ENCODE data around the gene GMPR.

GMPR gene

DNA sequence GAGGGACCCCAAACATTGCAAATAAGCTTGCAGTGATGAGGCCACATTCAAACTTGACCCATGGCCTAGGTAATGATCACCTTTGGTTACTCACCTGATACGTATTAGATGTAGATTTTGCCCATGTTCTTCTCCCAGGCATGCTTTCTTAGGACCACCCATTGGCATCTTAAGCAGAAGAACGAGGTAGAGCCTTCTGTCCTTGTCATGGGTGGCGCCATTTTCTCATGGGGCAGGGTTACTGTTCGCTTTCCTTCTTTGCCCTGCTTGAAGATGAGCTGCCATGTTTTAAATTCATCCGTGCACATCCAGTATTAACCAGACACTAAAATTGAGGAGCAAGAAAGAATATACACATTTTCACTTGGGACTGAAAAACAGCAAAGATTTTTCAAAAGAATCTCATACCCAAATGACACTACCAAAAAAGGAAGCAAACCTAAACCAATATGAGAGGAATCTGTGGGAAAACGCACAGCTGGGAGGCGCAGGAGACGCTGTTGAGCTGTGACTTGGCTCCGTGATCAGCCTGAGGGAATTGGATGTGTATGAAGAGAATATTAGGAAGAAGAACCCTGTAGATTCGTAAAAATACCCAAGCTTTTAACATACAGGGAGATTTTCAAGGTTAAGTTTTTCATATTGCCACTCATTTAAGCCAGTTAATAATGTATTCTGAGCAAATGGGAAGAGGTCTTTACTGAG lies 36.6 kb downstream of the GMPR start:
- DNase-seq = no peak

DNA sequence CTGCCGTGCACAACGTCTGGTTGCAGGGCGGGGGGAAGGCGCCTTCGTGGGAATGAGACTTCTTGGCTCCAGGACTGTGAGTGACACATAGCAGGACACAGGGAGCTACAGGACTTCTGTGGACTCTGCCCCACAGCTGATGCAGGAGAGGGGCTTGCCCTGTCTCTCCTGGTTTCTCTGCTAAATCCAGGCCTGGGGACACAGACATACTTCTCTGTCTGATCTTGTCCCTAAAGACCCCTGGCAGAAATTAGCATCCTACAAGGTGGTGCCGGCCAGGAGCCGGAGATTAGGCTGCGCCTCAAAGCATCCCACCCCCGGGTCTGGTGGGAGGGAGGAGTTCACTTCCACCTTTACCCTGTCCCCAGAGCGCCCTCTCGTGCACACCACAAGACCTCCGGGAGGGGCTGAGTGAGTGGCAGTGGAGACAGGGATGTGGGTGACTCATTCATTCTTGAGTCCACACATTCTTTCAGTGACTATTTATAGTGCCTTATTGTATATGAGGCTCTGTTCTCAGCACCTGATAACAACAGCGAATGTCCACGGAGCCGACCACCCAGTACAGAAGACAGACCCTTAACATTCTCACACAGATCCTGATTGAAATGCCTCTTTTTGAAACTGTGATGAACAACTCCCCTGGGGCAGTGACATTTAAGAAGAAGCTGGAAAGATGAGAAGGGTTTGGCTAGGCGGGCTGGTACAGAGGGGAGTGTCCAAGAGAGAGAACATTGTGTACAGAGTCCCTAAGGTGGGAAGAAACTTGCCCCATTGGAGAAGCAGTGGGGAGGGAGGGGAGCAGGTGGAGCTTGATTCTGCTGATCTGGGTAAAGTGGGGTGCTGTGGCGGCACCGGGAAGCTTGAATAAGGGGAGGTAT lies 39.0 kb downstream of the GMPR start:
- DNase-seq = no peak

DNA sequence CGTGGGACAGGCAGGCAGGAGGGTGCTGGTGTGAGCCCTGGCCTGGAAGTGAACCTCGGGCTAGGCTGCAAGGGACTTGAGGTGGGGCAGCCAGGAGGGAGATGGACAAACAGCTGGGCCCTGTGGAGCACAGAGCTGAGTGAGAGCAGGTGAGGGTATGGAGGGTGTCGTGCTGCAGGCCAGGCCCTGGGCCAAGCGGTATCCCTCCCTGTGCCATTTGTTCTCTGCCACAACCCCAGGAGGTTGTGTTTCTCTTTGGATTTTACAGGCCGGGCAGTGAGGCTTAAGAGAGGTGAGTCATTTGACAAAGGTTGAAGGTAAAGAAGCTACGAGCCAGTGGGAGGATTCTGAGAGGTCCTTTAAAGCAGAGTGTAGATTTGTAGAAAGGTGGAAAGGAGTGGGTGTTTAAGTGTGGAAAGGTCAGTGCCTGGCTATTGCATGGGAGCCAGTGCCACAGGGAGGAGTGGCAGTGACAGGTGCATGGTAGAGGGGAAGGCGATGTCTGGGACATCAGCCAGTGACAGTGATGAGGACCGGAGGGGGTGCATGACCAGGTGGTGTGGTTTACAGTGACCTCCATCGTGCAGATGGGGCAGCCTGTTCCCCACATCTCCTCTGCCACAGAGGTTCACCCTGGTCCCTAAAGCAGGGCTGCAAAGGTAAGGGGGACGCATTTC lies 39.8 kb downstream of the GMPR start:
- no peak for DNase-seq

DNA sequence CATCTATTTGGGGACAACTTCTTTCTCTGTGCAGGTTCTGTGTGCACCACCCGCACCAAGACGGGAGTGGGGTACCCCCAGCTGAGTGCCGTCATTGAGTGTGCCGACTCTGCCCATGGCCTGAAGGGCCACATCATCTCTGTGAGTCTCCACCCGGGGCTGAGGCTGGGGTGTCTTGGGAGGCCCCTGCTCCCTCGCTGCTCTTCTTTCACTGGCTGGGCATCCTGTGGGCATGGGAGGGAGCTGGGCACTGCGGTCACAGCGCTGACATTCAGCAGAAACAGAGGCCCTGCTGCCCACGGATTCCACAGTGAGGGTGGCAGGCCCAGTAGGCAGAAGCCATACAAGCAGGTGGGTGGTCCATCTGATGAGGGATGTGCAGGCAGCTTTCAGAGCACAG lies 40.4 kb downstream of the GMPR start:
- no peak for DNase-seq

DNA sequence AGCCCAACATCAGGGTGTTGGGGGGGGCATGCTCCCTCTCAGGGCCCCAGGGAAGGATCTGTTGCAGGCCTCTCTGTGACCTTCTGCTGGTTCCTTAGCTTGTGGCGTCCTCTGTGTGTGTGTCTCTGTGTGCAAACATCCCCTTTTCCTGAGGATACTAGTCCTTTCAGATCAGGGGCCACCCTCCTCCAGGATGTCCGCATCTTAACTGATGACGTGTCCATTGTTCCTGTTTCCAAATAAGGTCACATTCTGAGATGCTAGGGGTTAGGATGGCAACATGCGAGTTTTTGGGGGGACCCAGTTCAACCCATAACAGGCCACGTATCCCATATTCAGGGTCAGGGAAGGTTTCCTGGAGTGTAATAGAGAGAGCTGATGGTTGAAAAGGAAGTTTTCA lies 40.9 kb downstream of the GMPR start:
- no peak for DNase-seq

DNA sequence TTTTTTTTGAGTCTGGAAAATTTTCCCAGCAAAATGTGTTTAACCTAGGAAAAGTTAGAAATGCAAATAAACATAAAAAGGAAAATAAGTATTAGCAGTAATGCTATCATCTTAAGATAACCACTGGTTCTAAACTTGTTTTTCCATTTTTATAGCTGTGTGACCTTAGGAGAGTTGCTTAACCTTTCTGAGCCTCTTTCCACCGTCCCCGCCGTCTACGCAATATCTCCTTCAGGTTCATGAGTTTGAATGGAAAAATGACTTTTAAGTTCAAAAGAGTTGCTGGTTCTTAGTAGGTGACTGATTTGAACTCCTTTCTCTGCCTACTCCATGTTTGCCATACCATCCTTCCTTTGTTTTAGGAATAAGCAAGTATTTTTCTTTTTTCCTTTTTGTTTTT lies 44.0 kb downstream of the GMPR start:
- DNase-seq = no peak

DNA sequence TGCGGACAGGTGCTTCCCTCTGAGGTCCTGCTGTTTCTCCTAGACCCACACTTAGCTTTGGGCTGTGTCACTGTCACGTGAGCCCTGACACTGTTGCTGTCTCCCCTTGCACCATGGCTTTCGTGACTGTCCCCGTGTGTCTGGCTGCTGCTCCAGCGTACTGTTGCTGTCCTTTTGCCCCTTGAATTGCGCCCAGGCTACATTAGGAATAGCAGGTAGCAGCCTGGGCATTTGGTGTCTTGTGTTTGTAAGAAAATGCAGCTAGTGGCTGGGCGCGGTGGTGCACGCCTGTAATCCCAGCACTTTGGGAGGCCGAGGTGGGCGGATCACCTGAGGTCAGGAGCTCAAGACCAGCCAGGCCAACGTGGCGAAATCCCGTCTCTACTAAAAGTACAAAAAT lies 46.1 kb downstream of the GMPR start:
- DNase-seq = no peak

DNA sequence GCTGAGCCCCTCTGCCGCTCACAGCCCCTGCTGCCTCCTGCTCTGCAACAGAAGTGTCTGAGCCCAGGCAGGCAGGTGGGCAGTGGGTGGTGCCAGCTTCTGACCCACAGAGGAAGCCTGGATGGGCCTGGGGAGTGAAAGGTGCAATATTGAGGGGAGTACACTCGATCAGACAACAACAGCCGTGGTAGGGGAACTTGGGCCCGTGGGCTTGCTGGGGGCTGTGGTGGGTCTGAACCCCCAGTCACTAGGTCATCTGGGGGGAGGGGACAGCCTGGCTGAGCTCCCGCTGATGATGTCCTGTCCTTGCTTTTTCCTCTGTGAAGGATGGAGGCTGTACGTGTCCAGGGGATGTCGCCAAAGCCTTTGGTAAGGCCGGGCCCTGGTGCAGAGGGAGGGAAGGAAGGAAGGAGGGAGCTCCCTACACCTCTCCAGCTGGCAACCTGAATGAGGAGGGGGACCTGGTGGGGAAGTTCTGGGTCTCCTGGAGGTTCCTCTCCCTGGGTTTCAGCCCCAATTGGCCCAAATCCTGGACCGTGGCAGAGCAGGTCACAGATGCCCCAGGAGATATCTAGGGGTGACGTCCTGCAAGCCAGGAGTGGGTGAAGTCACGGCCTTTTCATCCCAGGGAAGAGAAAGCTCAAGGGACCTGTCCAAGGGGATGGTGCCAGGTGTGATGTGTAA lies 47.2 kb downstream of the GMPR start:
- no peak for DNase-seq

DNA sequence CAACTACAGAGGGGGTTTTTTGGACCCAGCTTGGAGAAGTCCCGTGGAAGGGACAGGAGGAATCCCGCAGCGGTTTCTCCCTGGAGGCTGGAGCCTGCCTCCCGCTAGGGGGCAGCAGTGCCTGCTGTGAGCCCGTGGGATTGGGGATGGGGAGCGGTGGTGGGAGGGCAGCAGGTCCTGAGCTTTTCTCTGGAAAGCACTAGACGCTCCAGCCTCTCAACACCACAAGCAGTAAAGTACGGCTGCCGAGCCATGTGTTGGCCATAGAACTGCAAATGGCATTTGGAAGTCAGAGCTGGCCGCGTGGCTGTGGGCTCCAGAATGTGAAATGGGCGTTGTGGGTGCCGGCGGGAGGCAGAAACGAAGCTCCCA lies 47.8 kb downstream of the GMPR start:
- peak in 1 of 2 donors; percentile 10 for DNase-seq

DNA sequence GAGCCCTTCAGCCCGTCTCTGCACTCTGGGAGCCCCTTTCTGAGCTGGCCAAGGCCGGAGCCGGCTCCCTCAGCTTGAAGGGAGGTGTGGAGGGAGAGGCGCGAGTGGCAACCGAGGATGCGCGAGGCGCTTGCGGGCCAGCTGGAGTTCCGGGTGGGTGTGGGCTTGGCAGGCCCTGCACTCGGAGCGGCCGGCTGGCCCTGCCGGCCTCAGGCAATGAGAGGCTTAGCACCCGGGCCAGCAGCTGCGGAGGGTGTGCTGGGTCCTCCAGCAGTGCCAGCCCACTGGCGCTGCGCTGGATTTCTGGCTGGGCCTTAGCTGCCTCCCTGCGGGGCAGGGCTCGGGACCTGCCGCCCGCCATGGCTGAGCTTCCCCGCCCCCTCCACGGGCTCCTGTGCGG lies 49.8 kb downstream of the GMPR start:
- DNase-seq = no peak

DNA sequence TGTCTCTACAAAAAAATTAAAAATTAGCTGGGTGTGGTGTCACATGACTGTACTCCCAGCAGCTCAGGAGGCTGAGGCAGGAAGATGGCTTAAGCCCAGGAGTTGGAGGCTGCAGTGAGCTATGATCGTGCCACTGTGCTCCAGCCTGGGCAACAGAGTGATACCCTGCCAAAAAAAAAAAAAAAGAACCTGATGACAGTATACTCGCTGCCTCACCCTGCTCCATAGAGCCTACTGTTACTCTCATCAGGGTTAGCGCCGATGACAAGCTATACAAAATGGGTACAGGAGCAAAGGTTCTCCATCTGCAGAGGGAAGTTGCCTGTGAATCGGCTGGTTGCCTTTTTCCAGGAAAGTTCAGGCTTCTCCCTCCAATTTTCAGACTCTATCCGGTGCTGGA lies 53.4 kb downstream of the GMPR start:
- no peak for DNase-seq

DNA sequence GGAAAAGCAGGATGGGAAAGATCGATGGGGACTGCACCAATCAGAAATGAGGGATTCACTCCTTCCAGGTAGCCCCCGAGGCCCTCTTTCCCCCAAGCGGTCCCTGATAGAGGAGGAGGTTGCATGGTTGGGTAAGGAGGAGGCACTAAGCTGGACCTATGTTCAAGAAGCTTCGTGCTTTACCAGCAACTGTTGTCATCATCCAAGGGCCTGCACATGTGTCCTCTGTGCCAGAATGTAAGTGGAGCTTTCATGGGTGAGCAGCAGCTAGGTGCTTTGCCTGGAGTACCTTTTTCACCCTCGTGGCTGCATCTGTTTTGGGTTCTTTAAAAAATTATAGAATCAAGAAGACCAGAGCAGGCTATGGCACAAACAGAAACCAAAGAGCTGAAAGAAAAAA lies 54.0 kb downstream of the GMPR start:
- DNase-seq = no peak

DNA sequence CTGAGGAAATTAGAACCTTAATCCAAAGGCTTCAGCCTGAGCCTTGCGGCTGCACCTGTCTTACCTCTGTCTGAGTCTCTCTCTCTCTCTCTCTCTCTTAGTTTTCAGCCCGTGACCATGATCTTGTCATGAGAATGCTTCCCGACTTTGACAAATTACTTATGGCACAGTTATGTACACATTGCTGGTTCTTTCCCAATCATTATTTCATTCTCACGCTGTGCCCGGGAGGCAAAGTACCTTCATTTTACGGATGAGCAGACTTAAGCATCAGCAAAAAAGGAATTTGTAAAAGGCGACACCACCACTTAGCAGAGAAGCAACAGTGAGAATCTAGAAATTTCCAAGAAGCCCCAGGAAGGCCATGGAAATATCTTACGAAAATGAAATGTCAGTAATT lies 54.6 kb downstream of the GMPR start:
- DNase-seq = no peak

DNA sequence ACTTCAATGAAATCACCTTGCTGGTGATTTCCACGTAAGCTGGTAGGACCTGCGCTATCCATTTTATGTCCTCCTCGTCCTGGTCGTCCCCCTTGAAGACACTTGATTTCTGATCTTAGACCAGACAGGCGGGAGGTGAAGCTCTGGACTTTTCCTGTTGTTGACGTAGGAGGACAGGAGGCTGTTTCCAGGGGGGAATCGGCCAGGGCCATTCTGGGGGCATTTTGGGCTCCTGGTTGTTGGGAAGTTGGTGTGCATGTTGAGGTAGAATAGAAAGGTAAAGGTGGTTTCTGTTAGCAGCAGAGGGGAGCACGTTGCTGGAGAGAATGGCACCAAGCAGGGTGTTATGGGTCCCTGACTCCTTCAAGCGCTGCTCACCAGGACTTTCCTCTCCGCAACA lies 56.0 kb downstream of the GMPR start:
- no peak for DNase-seq

DNA sequence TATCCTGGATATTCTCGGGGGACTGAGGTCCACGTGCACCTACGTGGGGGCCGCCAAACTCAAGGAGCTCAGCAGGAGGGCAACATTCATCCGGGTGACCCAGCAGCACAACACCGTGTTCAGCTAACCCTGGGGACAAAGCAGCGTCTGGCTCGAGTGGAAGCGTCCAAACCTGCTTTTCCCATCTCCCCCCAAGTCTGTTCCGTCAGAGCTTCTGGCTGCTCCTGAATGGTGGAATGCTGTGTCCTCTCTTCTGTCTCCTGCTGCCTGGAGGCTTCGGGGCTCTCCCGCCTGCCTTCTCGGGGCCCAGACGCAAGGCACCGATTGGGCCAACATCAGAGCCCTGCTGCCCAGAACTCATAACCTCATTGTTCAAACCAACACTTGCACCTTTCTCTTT lies 56.7 kb downstream of the GMPR start:
- DNase-seq = no peak

DNA sequence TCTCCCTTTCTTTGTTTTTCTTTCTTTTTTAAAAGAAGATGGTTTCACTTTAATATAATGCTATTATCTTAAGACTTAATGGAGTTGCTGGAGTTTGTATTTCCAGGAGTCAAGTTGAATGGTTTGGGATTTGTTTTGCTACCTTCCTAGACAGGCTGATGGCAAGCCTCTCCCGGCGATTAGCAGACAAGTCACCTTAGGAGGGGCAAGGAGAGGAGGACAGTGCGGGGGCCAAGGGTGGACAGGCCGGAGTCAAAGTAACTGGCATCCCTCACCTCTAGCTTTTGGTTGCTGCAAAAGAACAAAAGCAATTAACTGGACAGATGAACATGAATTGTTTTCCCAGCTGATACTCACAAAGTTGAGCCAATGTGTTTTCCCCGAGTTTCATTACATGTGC lies 57.1 kb downstream of the GMPR start:
- DNase-seq = no peak

DNA sequence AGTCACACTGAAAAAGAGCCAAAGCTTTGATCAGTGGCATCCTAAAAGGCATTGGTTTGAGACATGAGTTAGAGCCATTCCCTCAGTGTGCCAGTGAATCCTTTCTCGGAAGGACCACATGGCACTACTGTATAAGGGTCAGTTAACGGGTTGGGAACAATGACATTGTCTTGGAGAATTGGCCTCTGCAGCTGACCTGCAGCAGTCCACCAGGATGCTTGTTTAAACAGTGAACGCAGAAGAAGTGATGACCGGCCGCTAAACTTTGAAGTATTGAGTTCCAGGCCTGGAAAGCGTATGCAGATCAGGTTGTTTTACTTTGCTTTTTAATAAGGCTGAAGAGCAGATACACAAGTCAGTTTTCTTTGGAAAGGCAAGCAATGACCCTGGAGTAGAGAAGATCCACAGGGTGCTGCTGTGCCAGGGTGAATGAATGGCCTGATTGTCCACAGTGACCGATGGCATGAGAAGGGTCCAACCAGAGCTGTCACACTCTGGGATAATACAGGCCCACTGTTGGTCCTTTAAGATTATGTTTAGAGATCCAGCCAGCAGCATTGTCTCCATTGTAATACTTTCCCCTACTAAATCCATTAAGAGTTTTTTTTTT lies 57.8 kb downstream of the GMPR start:
- DNase-seq = no peak

DNA sequence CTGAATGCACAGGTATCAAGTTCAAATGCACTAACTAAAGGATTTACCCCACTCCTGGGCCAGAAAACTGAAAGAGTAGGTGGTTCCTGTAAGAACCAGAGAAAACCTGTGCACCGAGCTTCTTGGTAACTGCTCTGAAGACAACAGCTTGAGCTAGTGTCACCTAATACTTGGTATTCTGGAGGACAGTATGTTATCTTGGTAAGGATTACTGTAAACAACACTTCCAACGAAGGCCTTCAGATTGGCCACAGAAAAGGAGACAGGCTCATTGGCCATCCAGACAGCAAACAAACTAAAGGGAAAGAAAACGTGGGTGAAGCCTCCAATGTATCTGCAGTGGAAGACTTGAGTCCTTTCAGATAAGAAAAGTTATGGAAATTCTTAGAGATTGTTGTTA lies 61.5 kb downstream of the GMPR start:
- no peak for DNase-seq

DNA sequence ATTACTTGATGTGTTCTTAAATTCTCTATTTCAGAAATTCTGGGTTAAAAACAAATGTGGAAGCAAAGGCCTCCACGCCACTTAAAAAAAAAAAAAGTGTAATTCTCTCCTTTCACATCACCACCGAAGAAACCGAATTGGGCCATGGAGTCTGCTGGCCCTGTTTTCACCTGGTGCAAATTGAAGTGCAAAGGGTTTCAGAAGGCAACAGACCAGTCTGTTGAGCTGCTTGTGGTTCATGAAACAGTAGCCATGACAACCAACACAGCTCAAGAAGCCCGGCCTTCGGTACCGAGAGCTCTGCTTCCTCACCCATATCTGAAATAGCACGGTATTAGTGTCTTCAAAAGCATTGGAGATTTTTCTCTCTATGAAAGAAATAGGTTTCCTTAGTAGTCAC lies 63.1 kb downstream of the GMPR start:
- no peak for DNase-seq

DNA sequence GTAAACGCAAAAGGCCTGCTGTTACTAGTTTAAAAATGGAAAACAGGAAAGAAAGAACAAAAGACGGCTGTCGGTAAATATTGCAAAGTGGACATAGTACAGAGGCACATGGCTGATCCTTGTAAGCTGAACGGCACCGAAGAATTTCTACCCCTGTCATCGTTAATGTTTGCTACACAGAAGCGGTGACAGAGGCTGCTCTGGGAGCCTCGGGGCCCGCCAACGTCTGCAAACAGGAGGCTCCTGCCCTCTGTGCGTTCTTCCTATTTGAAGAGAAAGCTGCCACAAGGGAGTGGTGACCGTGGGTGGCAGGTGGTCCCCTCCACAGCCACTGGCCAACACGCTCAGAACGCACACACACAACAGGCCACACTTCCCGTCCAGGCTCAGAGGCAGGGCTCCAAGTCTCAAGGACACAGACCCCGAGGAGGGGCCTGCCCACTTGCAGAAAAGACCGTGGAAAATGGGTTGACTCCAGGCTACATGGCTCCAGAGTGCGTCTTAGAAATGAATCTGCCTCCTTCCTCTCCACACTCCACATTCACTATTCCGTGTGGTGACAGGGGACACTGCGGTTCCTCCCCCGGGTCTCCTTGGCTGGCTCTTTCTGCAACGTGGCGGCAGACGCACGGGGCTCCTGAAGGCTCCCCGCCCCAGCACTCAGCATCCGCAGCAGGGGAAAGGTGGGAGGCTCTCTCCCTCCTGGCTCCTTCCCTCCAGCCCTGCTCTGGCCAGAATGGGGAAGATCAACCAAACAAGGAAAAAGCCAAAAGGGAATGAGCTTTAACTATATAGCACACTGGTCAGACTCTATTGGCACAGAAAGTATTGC lies 64.5 kb downstream of the GMPR start:
- no peak for DNase-seq

DNA sequence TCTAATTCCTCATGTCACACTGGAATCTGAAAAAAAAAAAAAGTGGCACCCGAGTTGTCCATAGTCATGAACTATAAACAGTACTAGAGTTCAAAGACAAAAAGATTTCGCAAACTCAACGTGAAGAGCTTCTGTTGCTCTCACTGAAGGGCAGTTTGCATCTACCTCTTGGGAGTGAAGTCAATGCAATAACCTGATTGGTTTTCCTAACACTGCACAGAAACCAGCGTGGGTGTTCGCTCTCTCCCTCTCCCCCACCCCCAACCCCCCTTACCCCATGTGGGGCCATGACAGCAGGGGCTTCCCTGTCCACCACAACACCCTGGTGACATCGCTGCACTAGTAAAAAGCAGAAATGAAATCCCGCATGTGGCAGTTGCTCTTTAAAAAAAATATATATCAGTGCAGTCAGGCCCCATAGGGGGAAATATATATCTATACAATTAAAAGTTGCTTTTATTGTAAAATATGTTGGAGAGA lies 66.9 kb downstream of the GMPR start:
- DNase-seq = no peak

DNA sequence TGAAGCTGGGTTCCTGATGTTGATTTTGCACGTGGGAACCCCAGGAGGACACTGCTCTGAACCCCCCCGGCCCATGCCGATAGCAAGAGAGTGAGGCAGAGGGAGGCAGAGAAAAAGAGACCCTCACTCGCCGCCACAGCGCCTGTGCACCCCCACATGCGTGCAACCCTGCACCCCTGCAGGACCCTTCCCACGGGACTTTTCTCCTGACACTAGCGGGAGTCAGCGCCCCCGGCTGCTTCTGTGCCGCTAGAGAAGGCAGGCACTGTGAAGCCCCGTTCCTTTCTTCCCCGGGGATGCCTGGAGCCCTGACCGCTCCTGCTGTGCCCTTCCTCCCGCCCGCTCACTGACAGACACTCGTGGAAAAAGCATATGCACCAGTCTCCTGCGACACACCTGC lies 67.4 kb downstream of the GMPR start:
- DNase-seq = no peak

All from activated CD4-positive, alpha-beta T cell treated with anti-CD3 and anti-CD28 coated beads for 4 hours (primary cell).